SK-N-DZ (cell line): ENCODE data around the gene AMER1. TPM values are rescaled to one million over a fixed set of nuclear protein-coding genes. Genes with fewer than 3 reads are reported as not detected.
"Not testable (repeated sequence)": the region's sequence is repeated elsewhere in the genome, so short reads cannot be mapped to it uniquely, and the experiment has no call there.

Experiments used
- DNase-seq: peaks from one replicate; pipeline ENCODE4 v3.0.0-alpha.2; 2015; ENCODE audit warnings: low spot score
- polyA plus RNA-seq, 2 experiments: library from polyadenylated mRNA; depleted of rRNA; stranded (reverse); fragments of >200 nt; gene quantifications; 2 replicates each; pipeline ENCODE4 v1.2.3, GENCODE V29; 2014

Gene AMER1
- polyA plus RNA-seq (2014; cell fraction: cytosol; rRNA removed) = 5.8 and 7.6 TPM in 2 replicates
- 3.4 and 5.5 TPM in 2 replicates for polyA plus RNA-seq (2014; cell fraction: nucleus; rRNA removed)

DNA sequence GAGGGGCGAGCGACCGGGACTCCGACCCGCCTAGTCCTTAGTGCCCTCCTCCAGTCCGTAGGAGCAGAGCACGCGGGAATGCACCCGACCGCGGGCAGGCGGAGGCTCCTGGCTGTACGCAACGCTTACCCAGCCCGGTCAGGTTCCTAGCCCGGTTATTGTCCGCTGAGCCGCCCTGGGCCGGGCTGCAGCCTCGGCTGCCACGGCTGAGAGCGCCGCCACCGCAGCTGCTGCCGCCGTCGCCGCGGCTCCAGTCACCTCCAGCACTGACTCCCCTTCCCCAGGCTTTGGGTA is at the start of gene AMER1:
AMER1 (minus strand) TSS at position 268 of the 294 bp plus-strand sequence. CDS start 12,422 bp downstream, outside the sequence.
- DNase-seq = no peak

DNA sequence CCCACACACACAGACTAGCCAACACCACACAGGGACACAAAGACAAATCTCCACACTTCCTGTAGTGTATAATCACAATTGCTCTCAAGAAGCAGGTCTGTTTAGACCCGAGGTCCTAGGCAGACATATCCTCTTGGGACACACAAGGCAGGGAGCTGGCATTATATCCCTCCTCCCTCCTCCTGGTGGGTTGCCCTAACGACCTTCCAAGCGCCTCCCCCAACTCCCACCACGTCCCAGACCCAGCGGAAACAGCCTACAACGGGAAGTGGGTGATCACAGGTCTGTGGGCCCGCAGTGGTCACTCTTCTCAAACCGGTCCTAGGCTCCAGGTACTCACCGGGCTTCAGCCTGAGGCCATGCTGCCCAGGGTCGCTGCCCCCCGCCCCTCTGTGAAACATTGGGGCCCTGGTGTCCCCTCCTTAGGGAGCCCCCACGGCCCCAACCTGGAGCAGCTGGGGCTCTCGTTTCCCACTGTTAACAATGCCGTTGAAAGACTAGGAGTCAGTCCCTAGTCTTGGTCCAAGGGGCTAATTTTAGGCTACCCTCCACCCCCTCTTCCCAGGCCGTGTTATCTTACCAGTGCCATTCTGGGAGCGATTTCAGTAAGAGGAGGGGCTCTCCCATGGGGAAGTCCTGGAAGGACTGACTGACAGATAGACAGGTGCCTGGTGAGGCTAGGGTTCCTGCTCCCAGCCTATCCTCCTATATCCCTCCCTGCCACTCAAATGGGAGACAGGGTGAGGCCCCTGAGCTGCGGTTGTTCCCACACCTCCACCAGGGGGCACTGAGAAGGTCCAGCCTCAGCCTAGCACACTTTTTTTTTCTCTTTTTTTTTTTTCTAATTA is 24.8 kb upstream of the AMER1 start, which contains the start of gene ASB12:
ASB12 (minus strand) TSS at position 485 of the 848 bp plus-strand sequence. CDS start 4,957 bp downstream, outside the sequence.
- DNase-seq = peak; percentile 35

DNA sequence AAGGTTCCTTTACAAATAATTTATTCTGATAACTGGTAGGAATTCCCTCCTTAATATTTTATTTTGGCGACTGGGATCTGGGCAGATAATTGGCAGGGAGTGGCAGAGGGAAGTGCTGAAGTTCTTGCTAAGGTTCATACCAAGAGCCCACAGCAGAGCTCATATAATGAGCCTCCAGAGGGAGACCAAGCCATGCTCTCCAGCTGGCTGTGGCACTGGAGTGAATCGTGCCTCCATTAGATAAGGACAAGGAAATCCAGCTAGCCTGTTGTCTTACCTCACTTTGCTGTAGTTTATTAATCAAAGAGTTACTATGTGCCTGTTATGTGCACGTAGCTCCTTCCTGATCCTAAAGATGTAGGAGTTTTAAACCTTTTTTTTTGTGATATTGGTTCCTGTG is 23.6 kb upstream of the AMER1 start:
- no peak for DNase-seq

DNA sequence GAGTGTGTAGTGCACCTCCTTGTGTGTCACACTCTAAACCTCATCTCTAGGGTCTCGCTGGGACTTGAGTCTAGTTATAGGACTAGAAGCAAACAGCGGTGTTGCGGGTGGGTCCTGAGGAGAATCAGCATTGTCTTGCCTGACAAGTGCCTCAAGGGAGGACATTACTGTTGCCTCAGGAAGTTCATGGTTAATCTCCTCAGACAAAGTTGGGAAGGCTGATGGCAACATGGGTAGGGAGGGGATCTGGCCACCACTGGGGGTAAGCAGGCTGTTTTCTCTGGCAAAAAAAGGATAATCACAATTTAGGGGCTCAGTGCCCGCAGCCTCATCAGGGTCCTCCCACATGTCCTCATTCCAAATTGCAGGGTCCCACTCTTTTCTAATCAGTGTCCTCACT is 12.5 kb upstream of the AMER1 start:
- no peak for DNase-seq

DNA sequence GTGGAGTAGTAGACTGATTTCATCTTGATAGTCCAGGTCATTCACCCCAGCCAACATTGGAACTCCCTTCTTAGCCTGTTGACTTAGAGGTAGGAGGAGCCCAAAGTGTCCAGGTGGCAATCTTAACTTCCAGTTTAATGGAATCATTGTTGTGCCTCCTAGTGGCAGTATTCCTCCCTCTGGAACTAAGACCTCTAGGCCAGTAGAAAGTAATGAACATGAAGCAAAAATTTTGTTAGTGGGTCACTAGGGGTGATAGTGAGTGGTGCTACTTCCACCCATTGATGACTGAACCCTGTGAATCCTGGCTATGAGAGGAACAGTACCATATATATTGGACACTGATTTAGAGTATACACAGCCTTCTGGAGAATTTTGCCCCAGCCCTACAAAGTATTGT is 8.5 kb upstream of the AMER1 start:
- DNase-seq = not testable (repeated sequence)

DNA sequence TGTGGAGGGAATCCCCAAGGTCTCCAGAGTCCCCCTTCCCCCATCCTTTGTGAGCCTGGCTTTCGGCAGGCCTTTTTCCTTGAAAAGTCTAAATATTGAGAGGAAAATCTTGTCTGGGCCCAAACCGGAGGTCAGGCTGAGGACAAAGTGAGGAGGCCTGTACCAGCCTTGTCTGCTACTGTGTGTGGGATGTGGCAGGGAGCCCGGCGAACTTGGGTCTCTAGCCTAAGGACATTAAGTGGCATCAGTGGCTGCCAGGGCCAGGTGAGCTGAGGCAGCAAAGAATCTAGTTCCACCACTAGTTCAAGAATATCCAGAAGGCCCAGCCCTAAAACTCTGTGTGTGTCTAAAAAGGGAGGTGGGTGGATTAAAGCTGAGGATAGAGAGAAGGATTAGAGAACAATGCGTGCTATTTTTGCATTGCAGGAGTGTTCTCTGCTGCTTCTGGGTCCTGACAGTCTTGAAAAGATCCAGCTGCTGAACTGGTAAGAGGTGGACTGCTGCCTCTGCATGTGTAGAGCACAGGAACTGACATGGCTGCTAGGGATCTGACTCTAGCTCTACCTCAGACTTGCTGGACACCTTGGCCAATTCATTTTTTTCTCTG is 1.2 kb upstream of the AMER1 start:
- no peak for DNase-seq

DNA sequence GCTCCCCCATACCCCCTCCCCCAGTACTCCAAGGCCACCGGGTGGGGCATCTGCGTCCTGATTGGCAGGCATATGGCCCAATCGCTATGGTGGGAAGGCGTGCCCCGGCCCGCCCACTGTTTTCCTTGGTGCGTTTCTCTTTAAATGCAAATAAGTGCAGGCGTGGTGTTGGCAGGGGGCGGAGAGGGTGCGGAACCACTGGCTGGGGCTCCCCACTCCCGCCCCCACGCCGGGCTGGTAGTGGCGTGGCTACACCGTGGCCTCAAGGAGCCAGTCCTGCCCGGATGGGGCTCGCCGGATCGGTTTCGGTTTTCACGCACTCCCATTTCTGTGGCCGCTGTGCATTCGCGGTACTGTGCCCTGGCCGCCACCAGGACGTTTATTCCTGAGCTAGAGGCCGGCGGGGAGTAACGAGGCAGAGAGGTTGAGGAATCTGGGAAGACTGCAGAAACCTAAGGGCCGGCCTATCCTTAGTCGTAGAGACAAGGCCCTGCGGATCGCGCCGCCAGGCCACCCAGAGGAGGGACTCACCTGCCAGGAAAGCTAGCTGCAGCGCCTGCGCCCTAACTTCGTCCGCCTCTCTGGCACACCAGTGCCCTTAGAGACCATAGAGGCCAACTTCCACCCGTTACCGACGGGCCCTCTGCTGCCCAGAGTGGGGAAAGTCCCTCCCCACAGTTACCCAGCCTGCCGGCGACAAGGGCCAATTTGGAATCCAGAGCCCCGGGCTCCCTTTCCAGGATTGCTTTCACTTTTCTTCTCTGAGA is 410 bp upstream of the AMER1 start:
- DNase-seq = peak; percentile 94

DNA sequence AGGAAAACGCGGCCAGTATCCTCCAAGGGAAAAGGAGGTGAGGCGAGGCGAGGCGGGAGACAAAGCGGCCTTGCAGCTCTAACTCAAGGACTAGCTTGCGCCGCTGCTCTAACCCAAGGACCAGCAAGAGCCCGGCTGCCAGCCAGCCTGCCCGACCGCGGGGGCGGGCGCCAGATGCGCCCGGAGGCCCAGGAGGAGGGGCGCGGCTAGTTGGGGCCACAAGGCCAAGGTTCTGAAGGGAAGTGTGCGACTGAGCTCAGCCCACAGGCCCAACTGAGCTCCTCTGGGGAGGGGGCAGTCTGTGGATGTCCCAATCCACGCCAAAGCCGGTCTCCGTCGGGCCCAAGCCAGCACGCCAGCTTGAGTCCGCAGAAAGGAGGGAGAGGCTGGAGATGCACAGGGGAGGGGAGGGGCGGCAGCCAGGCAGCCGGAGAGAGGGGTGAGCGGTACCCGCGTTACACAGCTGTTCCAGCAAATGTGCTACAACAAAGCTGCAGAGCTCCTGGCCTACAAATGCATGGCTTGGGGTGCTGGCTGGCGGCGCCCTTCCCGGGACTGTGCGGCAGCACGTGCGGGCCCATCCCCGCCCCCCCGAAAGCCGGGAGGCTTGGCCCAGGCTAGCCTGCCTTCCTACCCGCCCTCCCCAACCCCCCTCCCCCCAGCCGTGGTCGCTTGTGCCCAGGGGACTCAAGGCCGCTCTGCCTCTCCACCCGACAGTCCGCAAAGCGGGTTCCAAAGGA is 637 bp downstream of the AMER1 start:
- peak; percentile 12 for DNase-seq

DNA sequence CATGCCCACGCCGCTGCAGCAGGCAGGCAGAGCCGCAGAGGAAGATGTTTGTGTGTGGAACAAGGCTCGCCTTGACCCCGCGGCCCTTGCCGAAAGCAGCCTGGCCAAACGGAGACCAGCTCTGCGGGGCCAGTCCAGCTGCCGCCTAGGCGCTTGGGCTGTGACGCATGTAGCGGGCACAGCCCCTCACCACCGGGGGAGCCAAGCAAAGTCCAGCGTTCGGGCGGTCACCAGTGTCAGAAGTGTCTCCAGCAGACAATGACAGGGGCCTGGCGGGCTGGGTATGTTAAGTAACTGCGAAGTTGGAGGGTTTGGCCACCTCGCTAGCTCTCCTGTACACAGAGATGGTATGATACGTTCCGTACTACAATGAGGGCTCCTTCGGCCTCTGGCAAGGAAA is 1.3 kb downstream of the AMER1 start:
- no peak for DNase-seq

DNA sequence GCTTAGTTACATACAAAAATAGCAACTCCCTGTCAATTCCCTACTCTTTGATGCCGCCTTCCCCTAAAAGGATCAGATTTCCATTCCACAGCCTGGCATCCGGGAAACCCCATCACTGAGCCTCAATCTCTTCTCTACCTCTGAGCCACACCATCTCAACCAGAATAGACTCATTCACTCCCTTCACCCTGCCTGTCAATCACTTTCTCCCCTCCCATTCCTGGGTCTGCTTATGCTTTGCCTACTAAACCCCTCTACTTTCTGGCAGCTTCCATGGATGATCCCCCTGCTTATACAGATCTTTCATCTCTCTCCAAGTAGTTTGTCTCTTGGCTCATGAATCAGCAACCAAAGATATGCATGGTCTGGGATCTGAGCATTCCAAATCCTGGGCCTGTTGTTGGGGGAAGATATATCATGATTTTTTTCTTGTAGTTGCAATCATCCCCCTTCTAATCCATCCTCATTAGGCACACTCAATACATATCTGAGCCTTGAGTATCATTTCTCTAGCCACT is 2.6 kb downstream of the AMER1 start:
- no peak for DNase-seq

DNA sequence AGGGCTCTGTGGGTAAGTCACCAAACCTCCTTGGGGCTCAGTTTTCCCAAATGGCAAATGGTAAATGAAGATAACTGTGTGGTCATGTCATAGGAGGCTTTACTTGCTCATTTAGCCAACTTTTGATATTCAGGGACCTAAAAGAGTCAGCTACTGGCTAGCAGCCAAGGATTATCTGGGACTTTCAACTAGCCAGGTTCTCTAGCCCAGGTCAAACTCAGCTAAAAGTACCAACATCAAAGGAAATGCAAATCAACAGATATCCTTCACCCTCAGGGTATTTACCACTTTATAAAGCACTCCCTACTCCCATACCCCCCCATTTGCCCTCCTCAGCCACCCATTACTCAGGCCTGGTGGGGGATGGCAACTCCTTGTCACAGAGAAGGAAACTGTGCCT is 7.5 kb downstream of the AMER1 start:
- no peak for DNase-seq

DNA sequence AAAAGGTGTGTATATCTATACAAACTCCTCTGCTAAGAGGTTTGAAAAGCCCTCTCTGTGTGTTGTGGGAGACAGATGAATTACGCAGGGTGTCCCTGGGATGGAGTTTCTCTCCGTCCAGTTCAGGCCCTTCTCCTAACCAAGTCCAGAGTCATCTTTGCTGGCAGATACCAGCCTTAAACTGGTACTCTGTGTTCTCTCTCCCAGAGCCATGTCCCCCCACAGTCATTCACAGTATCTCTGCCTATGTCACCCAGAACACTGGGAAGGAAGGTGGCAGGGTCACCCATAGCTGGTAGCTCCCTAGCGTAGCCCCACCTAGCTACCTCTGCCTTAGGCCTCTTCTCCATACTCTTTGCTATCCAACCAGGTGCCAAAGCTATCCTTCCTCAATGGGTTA is 8.9 kb downstream of the AMER1 start:
- no peak for DNase-seq

DNA sequence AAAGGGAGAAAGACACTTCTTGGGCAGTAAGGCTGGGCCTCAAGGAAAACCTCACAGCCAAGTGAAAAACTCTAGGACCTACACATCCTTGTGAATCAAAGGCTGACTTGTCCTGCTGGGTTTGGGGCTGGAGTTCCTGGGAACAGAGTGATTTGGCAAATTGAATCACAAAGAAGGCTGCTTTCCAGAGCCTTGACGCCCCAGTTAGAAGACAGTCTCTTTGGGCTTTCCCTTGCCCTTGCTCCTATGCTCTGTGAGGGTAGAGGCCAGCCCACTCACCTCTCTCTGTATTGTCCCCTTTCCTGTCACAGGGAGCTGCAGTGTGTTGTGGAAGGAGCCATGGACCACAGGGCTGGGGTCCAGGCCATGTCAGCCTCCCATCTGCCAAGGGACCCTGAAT is 9.6 kb downstream of the AMER1 start:
- no peak for DNase-seq

DNA sequence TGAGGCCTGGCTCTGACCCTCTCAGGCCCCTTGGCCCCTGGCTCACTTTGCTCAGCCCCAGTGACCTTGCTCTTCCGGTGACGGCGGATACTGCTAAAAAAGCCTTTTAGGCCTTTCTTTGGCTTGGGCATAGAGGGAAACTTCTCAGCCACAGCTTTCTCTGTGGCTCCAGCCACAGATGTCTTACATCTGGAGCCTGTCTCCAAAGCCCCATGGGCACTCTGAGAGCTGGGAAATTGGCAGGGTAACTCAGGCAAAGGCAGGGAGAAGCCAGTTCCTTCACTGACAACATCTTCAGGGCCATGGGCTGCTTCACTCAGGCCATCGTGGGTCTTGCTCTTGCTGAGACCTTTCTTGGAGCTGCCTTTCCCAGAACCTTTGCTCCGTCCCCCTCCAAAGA is 12.8 kb downstream of the AMER1 start:
- DNase-seq = no peak

DNA sequence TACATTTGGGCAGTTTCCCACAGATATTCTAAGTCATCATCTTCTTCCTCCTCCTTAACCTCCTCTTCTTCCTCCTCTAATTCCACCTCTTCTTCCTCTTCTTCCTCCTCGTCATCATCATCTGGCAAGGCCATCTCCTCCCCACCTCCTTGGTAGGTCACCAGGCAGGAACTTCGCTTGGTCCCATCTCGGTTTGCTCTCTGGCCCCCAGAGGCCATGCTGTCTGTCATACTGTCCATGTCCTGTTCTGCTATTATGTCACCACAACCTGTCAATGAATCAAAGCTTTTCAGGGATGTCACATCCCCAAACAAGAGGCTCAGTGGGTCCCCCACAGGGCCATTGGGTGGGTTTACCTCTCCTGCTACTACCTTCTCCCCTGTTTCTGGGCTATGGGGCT is 13.5 kb downstream of the AMER1 start:
- no peak for DNase-seq

DNA sequence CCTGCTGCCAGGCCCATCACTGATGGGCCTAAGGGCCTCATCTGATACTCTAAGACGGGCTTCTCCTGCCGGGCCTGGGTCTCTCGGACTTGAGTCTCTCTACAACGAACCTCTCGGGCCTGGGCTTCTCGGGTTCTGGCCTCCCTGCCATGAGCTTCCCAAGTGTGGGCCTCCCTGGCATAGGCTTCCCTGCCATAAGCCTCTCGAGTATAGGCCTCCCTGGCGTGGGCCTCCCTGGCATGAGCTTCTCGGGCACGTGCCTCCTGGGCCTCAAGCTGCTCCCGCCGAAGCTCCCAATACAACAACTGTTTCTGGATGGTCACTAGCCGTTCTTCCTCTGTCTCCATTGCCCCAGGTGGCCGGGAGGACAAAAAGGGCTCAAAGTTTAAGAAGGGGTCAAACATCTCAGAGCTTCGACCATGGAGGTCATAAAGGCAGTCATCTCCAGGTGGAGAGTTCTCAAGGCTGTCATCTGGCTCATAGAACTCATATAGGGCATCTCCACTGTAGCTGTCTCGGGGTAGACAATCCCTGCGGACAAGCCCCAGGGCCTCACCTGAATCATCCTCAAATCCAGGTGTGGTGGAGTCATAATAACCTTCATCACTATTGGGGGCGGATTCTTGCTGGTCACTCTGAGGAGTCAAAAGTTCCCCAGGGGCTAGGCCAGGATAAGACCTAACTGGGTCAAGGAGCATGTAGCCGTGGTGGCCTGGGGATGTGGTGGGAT is 14.1 kb downstream of the AMER1 start:
- no peak for DNase-seq

DNA sequence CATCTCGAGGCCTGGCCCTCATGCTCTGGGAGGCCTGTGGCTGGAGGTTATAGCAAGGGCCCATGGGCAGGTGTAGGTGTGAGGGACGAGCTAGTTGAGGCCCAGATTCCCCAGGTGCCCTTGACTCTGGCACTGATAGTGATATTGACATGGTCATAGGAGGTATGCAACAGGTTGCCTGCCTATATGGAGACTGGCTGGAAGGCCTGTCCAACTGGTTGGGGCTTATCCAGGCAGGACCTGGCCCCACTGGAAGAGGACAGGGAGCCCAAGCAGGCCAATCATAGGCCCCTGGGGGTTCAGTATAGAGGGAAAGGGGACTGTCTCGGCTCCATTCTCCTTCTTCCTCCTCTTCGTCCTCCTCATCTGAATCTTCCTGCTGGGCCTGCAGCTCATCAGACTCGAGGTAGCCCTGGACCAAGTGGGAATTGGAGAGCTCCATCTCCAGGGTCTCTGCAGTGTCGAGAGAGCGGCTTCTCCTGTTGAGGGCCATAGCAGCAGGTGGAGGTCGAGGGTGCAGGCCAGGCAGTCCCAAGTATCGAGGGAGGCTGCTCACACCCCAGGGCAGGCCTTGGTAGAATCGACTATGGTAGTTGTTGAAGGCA is 15.3 kb downstream of the AMER1 start:
- no peak for DNase-seq

DNA sequence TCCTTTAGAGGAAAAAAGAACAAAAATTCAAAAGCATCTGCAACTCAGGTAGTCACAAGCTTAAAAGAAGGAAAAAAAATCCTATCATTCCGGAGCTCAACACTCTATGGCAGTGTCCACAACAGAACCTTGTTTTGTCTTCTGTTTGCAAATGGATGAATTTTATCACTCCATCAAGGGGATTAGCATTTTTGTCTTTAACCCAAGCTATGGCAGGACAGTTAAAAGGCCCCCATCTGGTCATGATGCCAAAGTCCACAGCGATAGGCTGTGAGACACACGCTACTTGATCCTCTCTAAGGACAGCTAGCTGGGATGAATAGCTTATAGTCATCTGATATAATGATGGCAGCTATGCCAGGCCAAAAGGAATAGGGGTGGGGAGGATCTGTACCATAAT is 16.6 kb downstream of the AMER1 start:
- no peak for DNase-seq

DNA sequence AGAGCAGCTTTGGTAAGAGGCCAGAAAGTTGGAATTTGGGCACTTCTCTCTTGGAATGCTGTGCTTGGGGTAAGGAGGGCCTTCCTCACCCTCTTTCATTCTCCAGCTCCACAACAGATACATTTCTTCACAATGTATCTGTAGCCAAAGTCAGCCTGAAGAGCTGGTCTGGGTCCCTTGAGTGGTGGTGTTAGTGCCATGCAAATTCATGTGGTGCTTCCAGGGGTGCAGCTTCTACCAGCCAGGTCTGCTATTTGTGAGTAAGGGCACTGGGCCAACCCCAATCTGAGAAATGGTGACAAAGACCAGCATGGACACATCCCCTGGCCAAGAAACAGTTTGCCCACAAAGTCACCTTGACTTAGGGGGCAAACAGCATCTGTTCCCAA is 17.8 kb downstream of the AMER1 start:
- no peak for DNase-seq
